Measurements from ENCODE around the gene CEP43.

CEP43 gene

GRCh38 chr6:166970776-166971175 is 28.4 kb upstream of the CEP43 start:
- Histone ChIP-seq H3K27me3 (ENCODE audit: insufficient read depth, low read length, poor library complexity) (no peaks in the 10 kb centered on the region), H3K9me3 (ENCODE audit: insufficient read depth, low read length, severe bottlenecking) (peaks cover 4% of the 10 kb centered on the region), H3K4me1 (ENCODE audit: insufficient read depth, low read length) (peaks cover 43% of the 10 kb centered on the region), H2AFZ (ENCODE audit: low read depth, low read length) (no peak overlapping the region), H3K9ac (ENCODE audit: low read depth, low read length) (peak overlapping the region; percentile 9; the same call in 1 of the 2 replicates), H3K4me2 (ENCODE audit: insufficient read depth, low read length) (peak overlapping the region; percentile 9), H3K36me3 (ENCODE audit: insufficient read depth, low read length) (peaks cover 39% of the 10 kb centered on the region), H3K27ac (ENCODE audit: low read length) (peak overlapping the region; percentile 78), H4K20me1 (ENCODE audit: insufficient read depth, low read length) (no peaks in the 10 kb centered on the region; the same call in 1 of the 2 replicates), H3K4me3 (ENCODE audit: low read depth in 1 of 2, low read length in 2 of 2) (no peak overlapping the region), H3K79me2 (ENCODE audit: insufficient read depth, low read length) (no peaks in the 10 kb centered on the region)
- no peak for DNase-seq
- TF ChIP-seq EZH2 (IDR thresholded peaks at IDR 0.05; ENCODE audit: borderline replicate concordance, low read depth, low read length, severe bottlenecking) (no peak), CTCF (IDR thresholded peaks at IDR 0.05; ENCODE audit: borderline replicate concordance, extremely low read depth, low read length, poor library complexity, severe bottlenecking) (no peak)
- no peak for ATAC-seq (ENCODE audit: insufficient read depth, low read depth)

GRCh38 chr6:166971271-166971670 is 27.9 kb upstream of the CEP43 start:
- Histone ChIP-seq H3K4me2 (ENCODE audit: insufficient read depth, low read length) (peak overlapping the region; percentile 9; the same call in 1 of the 2 replicates), H3K9me3 (ENCODE audit: insufficient read depth, low read length, severe bottlenecking) (peaks cover 2% of the 10 kb centered on the region), H2AFZ (ENCODE audit: low read depth, low read length) (no peak overlapping the region), H3K9ac (ENCODE audit: low read depth, low read length) (0 out of 2 replicates have a peak overlapping the region, but pooled peaks have one; percentile 9), H3K79me2 (ENCODE audit: insufficient read depth, low read length) (no peaks in the 10 kb centered on the region), H3K27ac (ENCODE audit: low read length) (peak overlapping the region; percentile 78), H4K20me1 (ENCODE audit: insufficient read depth, low read length) (no peaks in the 10 kb centered on the region; the same call in 1 of the 2 replicates), H3K36me3 (ENCODE audit: insufficient read depth, low read length) (peaks cover 42% of the 10 kb centered on the region), H3K4me3 (ENCODE audit: low read depth in 1 of 2, low read length in 2 of 2) (no peak overlapping the region), H3K4me1 (ENCODE audit: insufficient read depth, low read length) (peaks cover 43% of the 10 kb centered on the region), H3K27me3 (ENCODE audit: insufficient read depth, low read length, poor library complexity) (no peaks in the 10 kb centered on the region)
- no peak for TF ChIP-seq EZH2 (IDR thresholded peaks at IDR 0.05; ENCODE audit: borderline replicate concordance, low read depth, low read length, severe bottlenecking)
- TF ChIP-seq CTCF (IDR thresholded peaks at IDR 0.05; ENCODE audit: borderline replicate concordance, extremely low read depth, low read length, poor library complexity, severe bottlenecking), result no peak
- no peak for ATAC-seq (ENCODE audit: insufficient read depth, low read depth)
- DNase-seq, result no peak

- Histone ChIP-seq H3K27me3 (ENCODE audit: insufficient read depth, low read length, poor library complexity) (no peaks in the 10 kb centered on the region), H3K4me1 (ENCODE audit: insufficient read depth, low read length) (peaks cover 43% of the 10 kb centered on the region), H4K20me1 (ENCODE audit: insufficient read depth, low read length) (no peaks in the 10 kb centered on the region; the same call in 1 of the 2 replicates), H3K4me3 (ENCODE audit: low read depth in 1 of 2, low read length in 2 of 2) (no peak overlapping the region), H2AFZ (ENCODE audit: low read depth, low read length) (no peak overlapping the region), H3K79me2 (ENCODE audit: insufficient read depth, low read length) (no peaks in the 10 kb centered on the region), H3K27ac (ENCODE audit: low read length) (peak overlapping the region; percentile 34; the same call in 1 of the 2 replicates), H3K9me3 (ENCODE audit: insufficient read depth, low read length, severe bottlenecking) (no peaks in the 10 kb centered on the region), H3K4me2 (ENCODE audit: insufficient read depth, low read length) (no peak overlapping the region), H3K9ac (ENCODE audit: low read depth, low read length) (no peak overlapping the region), H3K36me3 (ENCODE audit: insufficient read depth, low read length) (peaks cover 45% of the 10 kb centered on the region)
- DNase-seq, result no peak
- TF ChIP-seq EZH2 (IDR thresholded peaks at IDR 0.05; ENCODE audit: borderline replicate concordance, low read depth, low read length, severe bottlenecking) (no peak), CTCF (IDR thresholded peaks at IDR 0.05; ENCODE audit: borderline replicate concordance, extremely low read depth, low read length, poor library complexity, severe bottlenecking) (no peak)
- no peak for ATAC-seq (ENCODE audit: insufficient read depth, low read depth)
These were observed 27.1 kb upstream of the CEP43 start for GRCh38 chr6:166972101-166972500.

Measured in DND-41 (cell line).